K562 (cell line): ENCODE results near the gene STEAP3. TPM values are rescaled to one million over a fixed set of nuclear protein-coding genes. Genes with fewer than 3 reads are reported as not detected.

Experiments used
- ATAC-seq: fragments of 200-7000 bp; cut with Tn5 transposase; 3 replicates; pipeline ENCODE4 v1.9.1; 2020; ENCODE audit warnings: moderate library complexity
- BruUV-seq: library from RNA; stranded (reverse); fragments of 400-500 nt; replicated peaks from 2 replicates; lab custom pipeline; 2021; lab: Mats Ljungman, UMichigan
- CTCF ChIA-PET: fragments of 300-600 bp; formaldehyde crosslinking; extraction: SDS; loops from one replicate; lab custom pipeline; 2021; ENCODE audit warnings: low intra/inter-chr PET ratio; lab: Yijun Ruan, JAX
- POLR2A ChIA-PET: fragments of 300-600, 350-650 bp; sonication (Branson Sonifier 250); formaldehyde crosslinking; extraction: SDS; loops from one replicate; lab custom pipeline; 2021; ENCODE audit warnings: antibody characterized with exemption, inconsistent platforms; lab: Yijun Ruan, JAX
- DNase-seq, 4 experiments: peaks; one replicate each; pipeline versions ENCODE4 v3.0.0 to v3.0.0-alpha.2; 2011 to 2018; ENCODE audit warnings: low spot score in 3 of 4, mixed read lengths in 3 of 4; ENCODE audit errors: extremely low read depth in 1 of 4
- FAIRE-seq: peaks from 2 replicates; lab custom pipeline; 2011; peaks lifted over from hg19 to GRCh38; lab: Jason Lieb, UNC
- H2AFZ ChIP-seq: 2 replicates; pipeline ENCODE4 v1.6.0; 2011; ENCODE audit warnings: low read depth, low read length, control low read depth, inconsistent platforms
- H3K27ac ChIP-seq: fragments of 200-600 bp; 3 replicates; pipeline ENCODE4 v1.8.0; 2011; ENCODE audit warnings: low read depth, mild to moderate bottlenecking, control low read depth, inconsistent platforms, low read length, moderate library complexity, mixed read lengths; ENCODE audit errors: extremely low read depth
- H3K27me3 ChIP-seq, 2 experiments: fragments of 300-600 bp in 1 of 2; 2 replicates in 1 of 2; 3 replicates in 1 of 2; pipeline versions ENCODE4 v1.6.0 to v1.8.0; 2011; ENCODE audit warnings: inconsistent platforms in 2 of 2, low read length in 2 of 2, mild to moderate bottlenecking in 1 of 2, mixed read lengths in 1 of 2, moderate library complexity in 1 of 2; ENCODE audit not compliant: control insufficient read depth in 2 of 2, insufficient read depth in 2 of 2
- H3K36me3 ChIP-seq: fragments of 300-600 bp; 3 replicates; pipeline ENCODE4 v1.8.0; 2011; ENCODE audit warnings: mild to moderate bottlenecking, low read length, inconsistent platforms; ENCODE audit not compliant: control insufficient read depth, insufficient read depth
- H3K4me1 ChIP-seq, 2 experiments: fragments of 200-600 bp in 1 of 2; replicated peaks in 1 of 2; 2 replicates in 1 of 2; 3 replicates in 1 of 2; pipeline versions ENCODE4 v1.5.1 to v1.8.0; 2011; ENCODE audit warnings: inconsistent platforms in 2 of 2, low read length in 2 of 2, mild to moderate bottlenecking in 1 of 2, mixed read lengths in 1 of 2, moderate library complexity in 1 of 2; ENCODE audit not compliant: control insufficient read depth in 2 of 2, insufficient read depth in 2 of 2
- H3K4me2 ChIP-seq: 2 replicates; pipeline ENCODE4 v1.6.1; 2011; ENCODE audit warnings: low read length, control low read depth, inconsistent platforms, mixed read lengths; ENCODE audit not compliant: insufficient read depth
- H3K4me3 ChIP-seq: fragments of 200-600 bp; sonication (generic), shearing (Covaris generic); 2 replicates; pipeline ENCODE4 v1.5.1; 2016; ENCODE audit warnings: control low read depth, inconsistent platforms
- H3K79me2 ChIP-seq: fragments of 200-600 bp; 3 replicates; pipeline ENCODE4 v1.8.0; 2011; ENCODE audit warnings: low read length, inconsistent platforms; ENCODE audit not compliant: control insufficient read depth, insufficient read depth
- H3K9ac ChIP-seq, 2 experiments: 2 replicates each; pipeline versions ENCODE4 v1.6.0 to v1.6.1; 2011; ENCODE audit warnings: low read depth in 2 of 2, low read length in 2 of 2, control low read depth in 1 of 2, inconsistent platforms in 1 of 2, mild to moderate bottlenecking in 1 of 2, mixed read lengths in 1 of 2; ENCODE audit not compliant: insufficient read depth in 1 of 2
- H3K9me1 ChIP-seq: one replicate; pipeline ENCODE4 v1.6.0; 2011; ENCODE audit warnings: inconsistent platforms, mild to moderate bottlenecking, low read length, moderate library complexity; ENCODE audit not compliant: control insufficient read depth, insufficient read depth
- H3K9me3 ChIP-seq: replicated peaks from 2 replicates; pipeline ENCODE4 v1.5.1; 2011; ENCODE audit warnings: low read depth, low read length, inconsistent platforms; ENCODE audit not compliant: control insufficient read depth, insufficient read depth
- H4K20me1 ChIP-seq: replicated peaks from 2 replicates; pipeline ENCODE4 v1.6.1; 2011; ENCODE audit warnings: low read length, inconsistent platforms, mixed read lengths; ENCODE audit not compliant: control insufficient read depth, insufficient read depth
- ARID2 ChIP-seq: fragments of 450-650 bp; IDR thresholded peaks from 2 replicates; pipeline ENCODE4 v1.6.1; 2017; ENCODE audit warnings: antibody characterized with exemption, mild to moderate bottlenecking
- BRD9 ChIP-seq: fragments of 450-650 bp; IDR thresholded peaks from 2 replicates; pipeline ENCODE4 v1.6.1; 2018; ENCODE audit warnings: low read depth; ENCODE audit not compliant: partially characterized antibody
- CREM ChIP-seq: IDR thresholded peaks from 2 replicates; pipeline ENCODE4 v1.6.1; 2014; ENCODE audit warnings: antibody characterized with exemption, low read depth
- FOXK2 ChIP-seq, 2 experiments: fragments of 450-650 bp; IDR thresholded peaks in 1 of 2; conservative IDR thresholded peaks in 1 of 2; 2 replicates each; pipeline ENCODE4 v1.6.1; 2016; ENCODE audit warnings: low read depth in 2 of 2, mild to moderate bottlenecking in 1 of 2
- HNRNPLL ChIP-seq: fragments of 200-400 bp; formaldehyde crosslinking; IDR thresholded peaks from 2 replicates; pipeline ENCODE4 v1.6.1; 2017; ENCODE audit warnings: low read length, low read depth, mild to moderate bottlenecking; ENCODE audit not compliant: poor library complexity, severe bottlenecking
- MAZ ChIP-seq, 2 experiments: fragments of 450-650 bp in 1 of 2; sonication (generic) in 1 of 2; formaldehyde crosslinking; IDR thresholded peaks in 1 of 2; conservative IDR thresholded peaks in 1 of 2; 2 replicates each; pipeline versions ENCODE4 v1.4.0 to v1.5.0; 2020; ENCODE audit warnings: mild to moderate bottlenecking in 1 of 2, missing genetic modification reagents in 1 of 2
- NFXL1 ChIP-seq: fragments of 450-650 bp; formaldehyde crosslinking; IDR thresholded peaks from 2 replicates; pipeline ENCODE4 v1.4.0; 2021; ENCODE audit warnings: mild to moderate bottlenecking
- POLR2A ChIP-seq: fragments of 450-650 bp; conservative IDR thresholded peaks from 2 replicates; pipeline ENCODE4 v1.6.1; 2016
- RBM17 ChIP-seq: fragments of 200-400 bp; formaldehyde crosslinking; IDR thresholded peaks from 2 replicates; pipeline ENCODE4 v1.6.1; 2017; ENCODE audit warnings: low read depth, mild to moderate bottlenecking, low read length, borderline replicate concordance
- RFX7 ChIP-seq: fragments of 250-450 bp; sonication (Bioruptor Pico); IDR thresholded peaks from 2 replicates; pipeline ENCODE4 v1.5.1; 2021; ENCODE audit warnings: mild to moderate bottlenecking
- SNRNP70 ChIP-seq: fragments of 200-400 bp; formaldehyde crosslinking; optimal IDR thresholded peaks from 2 replicates; pipeline ENCODE3; 2017; ENCODE audit warnings: low read depth, low read length
- TAL1 ChIP-seq: fragments of 450-650 bp; IDR thresholded peaks from 2 replicates; pipeline ENCODE4 v1.6.1; 2016; ENCODE audit warnings: mild to moderate bottlenecking
- YBX1 ChIP-seq: fragments of 450-650 bp; IDR thresholded peaks from 2 replicates; pipeline ENCODE4 v1.7.1; 2016; ENCODE audit warnings: mild to moderate bottlenecking
- ZNF174 ChIP-seq: fragments of 250-450 bp; sonication (Bioruptor Pico); IDR thresholded peaks from 2 replicates; pipeline ENCODE4 v1.4.0; 2020; ENCODE audit warnings: mild to moderate bottlenecking
- ZNF224 ChIP-seq: sonication (generic); formaldehyde crosslinking; IDR thresholded peaks from 2 replicates; pipeline ENCODE4 v1.8.0; 2022; ENCODE audit warnings: mild to moderate bottlenecking, missing genetic modification reagents
- ZNF57 ChIP-seq: fragments of 450-650 bp; formaldehyde crosslinking; IDR thresholded peaks from 2 replicates; pipeline ENCODE4 v1.4.0; 2020; ENCODE audit warnings: mild to moderate bottlenecking, moderate library complexity
- WGBS: fragments of 100-300 bp; shearing (Covaris generic); methylation state at CpG from one replicate; pipeline ENCODE4 v1.1.6; 2016; ENCODE audit warnings: low coverage, mixed read lengths; ENCODE audit not compliant: insufficient coverage; ENCODE audit errors: missing lambda C conversion rate; 5-methylcytosine and 5-hydroxymethylcytosine counted together
- in situ Hi-C: fragments of 300-500 bp; cut with MboI; formaldehyde crosslinking; loops from 4 replicates; pipeline ENCODE4 v1.15.0; 2018; ENCODE audit warnings: inconsistent platforms, mixed read lengths
- intact Hi-C: fragments of 100-400 bp; cut with micrococcal nuclease; formaldehyde crosslinking; loops from 2 replicates; pipeline ENCODE4 v1.14.2; 2022
- polyA plus RNA-seq, 8 experiments: library from polyadenylated mRNA; depleted of rRNA in 4 of 8; stranded (reverse) in 5 of 8; unstranded in 3 of 8; fragments of >200 nt; fragmentation: Nextera tagmentation in 2 of 8; fragmentation: Illumina TruSeq in 1 of 8; extraction: Ambion mirVana in 2 of 8; extraction: Trizol in 1 of 8; gene quantifications; 2 replicates each; pipeline versions ENCODE4 v1.2.1 to v1.2.3, GENCODE V29; 2011 to 2014; ENCODE audit warnings: inconsistent platforms in 1 of 8, missing spikeins in 1 of 8
- total RNA-seq, 7 experiments: library from RNA; depleted of rRNA in 6 of 7; stranded (reverse); fragments of >200 nt in 6 of 7; fragmentation: Illumina TruSeq in 2 of 7; extraction: Trizol in 2 of 7; gene quantifications; 2 replicates each; pipeline versions ENCODE4 v1.2.1 to v1.2.3, GENCODE V29; 2011 to 2021; ENCODE audit warnings: low replicate concordance in 1 of 7
- TF ChIP-seq, protein P1 (sequence below): sonication (generic); formaldehyde crosslinking; IDR thresholded peaks from 2 replicates; pipeline ENCODE4 v1.8.0; 2022; ENCODE audit warnings: mild to moderate bottlenecking, missing genetic modification reagents
- TF ChIP-seq, protein P2 (sequence below): fragments of 450-650 bp; IDR thresholded peaks from 2 replicates; pipeline ENCODE4 v1.6.1; 2016; ENCODE audit warnings: antibody characterized with exemption
- TF ChIP-seq, protein P3 (sequence below): sonication (generic); formaldehyde crosslinking; IDR thresholded peaks from 2 replicates; pipeline ENCODE4 v1.8.1; 2023; ENCODE audit warnings: mild to moderate bottlenecking, missing genetic modification reagents

STEAP3 gene
- total and polyA plus RNA-seq, 9 of the 15 experiments (the other 6 are each of a cell fraction or from before 2014, with no cell fraction given): 1.8 to 31.6 (median 9.0) TPM

DNA sequence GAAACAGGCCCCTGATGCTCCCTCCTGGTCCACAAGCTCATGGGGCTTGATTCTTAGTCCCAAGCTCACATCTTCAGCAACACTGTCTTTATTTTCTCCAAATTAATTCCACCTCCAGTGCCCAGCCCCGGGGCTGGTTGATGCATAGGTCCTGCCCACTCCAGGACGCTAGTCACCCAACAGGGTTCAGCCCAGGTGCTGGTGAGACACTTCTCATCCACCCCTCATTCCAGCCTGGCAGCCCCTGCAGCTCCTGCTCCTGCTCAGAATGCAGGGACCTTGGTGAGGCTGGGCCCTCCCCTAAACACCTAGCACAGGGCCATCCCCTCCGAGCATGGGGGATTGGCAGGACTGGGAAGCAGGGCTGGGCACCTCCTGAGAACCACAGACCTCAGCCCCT is 25.7 kb downstream of the STEAP3 start:
- Histone ChIP-seq H3K27me3 (no peaks in the 10 kb centered on the region), H3K36me3 (peaks cover 83% of the 10 kb centered on the region)
- intact Hi-C loops: no loop called here
- TF ChIP-seq ZNF174 (no peak), RBM17 (no peak), NFXL1 (no peak), ARID2 (no peak), ZNF224 (no peak), ZNF57 (CRISPR knock-in tag) (no peak), TAL1 (no peak), FOXK2 (conservative IDR thresholded peaks at IDR 0.05 in 1 of 2, IDR thresholded peaks at IDR 0.05 in 1 of 2; ENCODE audit: low read depth in 2 of 2) (no peak), HNRNPLL (no peak), CREM (no peak), BRD9 (no peak), POLR2A (no peak), YBX1 (no peak), MAZ (CRISPR knock-in tag; conservative IDR thresholded peaks at IDR 0.05 in 1 of 2, IDR thresholded peaks at IDR 0.05 in 1 of 2) (no peak), RFX7 (no peak), SNRNP70 (no peak)
- TF ChIP-seq, protein P1, sequence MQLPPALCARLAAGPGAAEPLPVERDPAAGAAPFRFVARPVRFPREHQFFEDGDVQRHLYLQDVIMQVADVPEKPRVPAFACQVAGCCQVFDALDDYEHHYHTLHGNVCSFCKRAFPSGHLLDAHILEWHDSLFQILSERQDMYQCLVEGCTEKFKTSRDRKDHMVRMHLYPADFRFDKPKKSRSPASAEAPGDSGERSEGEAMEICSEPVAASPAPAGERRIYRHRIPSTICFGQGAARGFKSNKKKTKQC (CRISPR knock-in tag): no peak
- TF ChIP-seq, protein P2, sequence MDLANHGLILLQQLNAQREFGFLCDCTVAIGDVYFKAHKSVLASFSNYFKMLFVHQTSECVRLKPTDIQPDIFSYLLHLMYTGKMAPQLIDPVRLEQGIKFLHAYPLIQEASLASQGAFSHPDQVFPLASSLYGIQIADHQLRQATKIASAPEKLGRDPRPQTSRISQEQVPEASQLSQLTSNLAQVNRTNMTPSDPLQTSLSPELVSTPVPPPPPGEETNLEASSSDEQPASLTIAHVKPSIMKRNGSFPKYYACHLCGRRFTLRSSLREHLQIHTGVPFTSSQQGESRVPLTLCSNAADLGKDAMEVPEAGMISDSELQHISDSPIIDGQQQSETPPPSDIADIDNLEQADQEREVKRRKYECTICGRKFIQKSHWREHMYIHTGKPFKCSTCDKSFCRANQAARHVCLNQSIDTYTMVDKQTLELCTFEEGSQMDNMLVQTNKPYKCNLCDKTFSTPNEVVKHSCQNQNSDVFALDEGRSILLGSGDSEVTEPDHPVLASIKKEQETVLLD: no peak
- TF ChIP-seq, protein P3, sequence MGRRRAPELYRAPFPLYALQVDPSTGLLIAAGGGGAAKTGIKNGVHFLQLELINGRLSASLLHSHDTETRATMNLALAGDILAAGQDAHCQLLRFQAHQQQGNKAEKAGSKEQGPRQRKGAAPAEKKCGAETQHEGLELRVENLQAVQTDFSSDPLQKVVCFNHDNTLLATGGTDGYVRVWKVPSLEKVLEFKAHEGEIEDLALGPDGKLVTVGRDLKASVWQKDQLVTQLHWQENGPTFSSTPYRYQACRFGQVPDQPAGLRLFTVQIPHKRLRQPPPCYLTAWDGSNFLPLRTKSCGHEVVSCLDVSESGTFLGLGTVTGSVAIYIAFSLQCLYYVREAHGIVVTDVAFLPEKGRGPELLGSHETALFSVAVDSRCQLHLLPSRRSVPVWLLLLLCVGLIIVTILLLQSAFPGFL: no peak
- TF ChIP-seq, all 486 proteins: peak for 0
- FAIRE-seq: no peak
- no peak overlapping the region for H3K4me3 ChIP-seq
- CTCF ChIA-PET: no interaction called here
- no peak overlapping the region; a peak in 1 of 4 replicates for H3K9ac ChIP-seq
- no peaks in the 10 kb centered on the region for H3K79me2 ChIP-seq
- H4K20me1 ChIP-seq: no peaks in the 10 kb centered on the region; the same call in 1 of the 2 replicates
- POLR2A ChIA-PET: interaction anchor here (0.8 kb wide), 1 partner anchor 23 kb away, joined by 3 read pairs; no protein-coding TSS in a partner anchor
- no peak overlapping the region for H2AFZ ChIP-seq
- BruUV-seq: no TSS peak
- H3K4me2 ChIP-seq: no peak overlapping the region
- no peaks in the 10 kb centered on the region for H3K9me3 ChIP-seq
- peaks cover 0 to 8% of the 10 kb centered on the region in 2 experiments; a peak in 2 of 5 replicates for H3K4me1 ChIP-seq
- 91% methylated on average over 3 of the region's 3 CpGs for WGBS
- no peaks in the 10 kb centered on the region for H3K9me1 ChIP-seq
- no peak for ATAC-seq
- no peak for DNase-seq
- no peak overlapping the region for H3K27ac ChIP-seq
- in situ Hi-C loops: no loop called here
